Measurements from ENCODE around the gene GMPPA.

The GMPPA gene

DNA sequence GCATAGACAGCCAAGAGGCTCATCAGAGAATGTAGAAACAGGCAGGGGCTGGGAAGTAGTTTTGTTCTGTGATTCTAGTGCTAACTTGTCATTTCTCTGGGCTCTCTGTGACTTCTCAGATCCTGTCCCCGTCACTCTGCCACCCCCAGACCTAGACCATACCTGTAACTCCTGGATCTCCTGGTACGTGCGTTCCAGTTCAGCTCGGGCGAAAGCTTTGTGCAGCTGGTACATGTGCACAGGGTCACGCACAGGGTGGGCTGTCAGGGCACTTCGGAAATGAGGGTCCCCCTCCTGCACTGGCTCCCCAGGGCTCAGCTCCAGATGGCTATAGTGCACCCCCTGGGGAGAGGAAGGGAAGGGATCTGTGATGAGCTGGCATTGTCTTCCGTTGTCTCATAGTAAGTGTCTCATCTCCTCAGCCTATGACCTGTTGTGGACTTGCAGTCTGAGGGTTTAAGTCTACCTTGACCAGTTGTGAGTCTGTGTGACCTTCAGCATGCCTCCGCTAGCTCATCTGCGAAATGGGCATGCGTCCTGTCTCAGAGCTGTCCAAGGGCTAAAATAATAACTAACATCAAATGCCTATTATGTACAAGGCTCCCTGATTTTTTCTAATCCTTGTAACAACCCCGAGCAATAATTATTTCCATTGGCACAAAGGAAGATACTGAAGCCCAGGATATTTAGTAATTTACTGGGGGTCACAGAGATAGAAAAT, 42.3 kb downstream of the GMPPA start:
- DNase-seq, result no peak

DNA sequence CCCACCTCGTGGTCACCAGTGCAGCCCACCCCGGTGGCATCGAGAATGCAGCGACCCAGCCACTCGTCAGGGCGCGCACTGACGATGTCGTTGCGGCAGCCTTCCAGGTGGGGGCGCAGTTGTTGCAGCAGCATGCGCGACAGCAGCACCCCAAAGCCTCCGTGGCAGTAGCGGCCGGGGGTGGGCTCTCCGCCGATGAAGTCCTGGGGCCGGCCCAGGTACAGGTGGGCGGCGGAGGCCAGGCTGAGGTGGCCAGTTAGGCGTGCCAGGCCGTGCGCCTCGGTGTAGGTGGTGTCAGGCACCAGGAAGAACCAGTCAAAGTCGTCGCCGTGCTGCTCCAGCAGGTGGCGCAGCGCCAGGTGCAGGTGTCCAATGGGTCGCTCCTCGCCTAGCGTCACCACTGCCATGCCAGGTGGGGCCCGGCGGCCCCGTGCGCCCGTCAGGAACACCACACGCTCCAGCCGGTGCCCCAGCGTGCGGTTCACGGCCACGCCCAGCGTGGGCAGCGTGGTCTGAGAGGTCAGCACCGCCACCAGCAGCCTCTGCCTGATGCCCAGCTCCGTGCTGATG, 43.0 kb downstream of the GMPPA start:
- DNase-seq, result peak; percentile 73

DNA sequence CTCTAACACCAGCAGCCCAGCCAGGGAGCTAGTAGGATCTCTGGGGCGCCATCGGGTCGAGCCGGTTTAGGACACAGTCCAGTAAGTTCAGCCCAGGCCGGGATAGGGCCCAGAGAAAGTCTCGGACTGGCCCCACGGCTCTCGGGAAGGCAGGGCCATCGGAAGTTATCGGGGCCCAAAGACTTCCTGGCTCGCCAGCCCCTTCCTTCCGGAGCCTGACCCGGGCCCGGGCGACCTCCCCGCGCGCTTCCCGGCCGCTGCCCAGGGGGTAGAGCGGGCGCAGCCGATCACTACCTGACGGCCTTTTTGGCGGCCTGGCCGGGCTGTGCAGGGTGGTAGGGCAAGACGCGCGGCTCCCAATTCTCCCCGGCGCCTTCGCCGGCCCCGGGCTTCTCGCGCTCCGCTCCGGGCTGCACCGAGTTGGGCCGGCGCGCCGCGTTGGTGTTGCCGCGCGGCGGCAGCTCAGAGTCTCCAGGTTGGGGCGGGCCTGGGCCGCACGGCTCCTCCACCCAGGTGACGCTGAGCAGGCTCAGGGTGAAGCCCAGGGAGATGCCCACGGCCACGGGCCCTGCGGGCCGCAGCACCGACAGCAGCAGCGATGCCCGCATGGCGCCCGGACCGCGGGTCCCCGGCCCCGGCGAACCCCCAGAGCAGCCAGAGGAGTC, 44.4 kb downstream of the GMPPA start:
- no peak for DNase-seq

GRCh38 chr2:219543596-219544358, 45.1 kb downstream of the GMPPA start, which contains the start of the genes CHPF and TMEM198:
CHPF (minus strand) TSS chr2:219543809; CDS start chr2:219543538, 271 bp downstream.
TMEM198 (plus strand) TSS chr2:219544028; CDS start chr2:219544728, 700 bp downstream.
- DNase-seq, result peak; percentile 88

- DNase-seq, result no peak
Measured at GRCh38 chr2:219544567-219544966, 45.9 kb downstream of the GMPPA start.

DNA sequence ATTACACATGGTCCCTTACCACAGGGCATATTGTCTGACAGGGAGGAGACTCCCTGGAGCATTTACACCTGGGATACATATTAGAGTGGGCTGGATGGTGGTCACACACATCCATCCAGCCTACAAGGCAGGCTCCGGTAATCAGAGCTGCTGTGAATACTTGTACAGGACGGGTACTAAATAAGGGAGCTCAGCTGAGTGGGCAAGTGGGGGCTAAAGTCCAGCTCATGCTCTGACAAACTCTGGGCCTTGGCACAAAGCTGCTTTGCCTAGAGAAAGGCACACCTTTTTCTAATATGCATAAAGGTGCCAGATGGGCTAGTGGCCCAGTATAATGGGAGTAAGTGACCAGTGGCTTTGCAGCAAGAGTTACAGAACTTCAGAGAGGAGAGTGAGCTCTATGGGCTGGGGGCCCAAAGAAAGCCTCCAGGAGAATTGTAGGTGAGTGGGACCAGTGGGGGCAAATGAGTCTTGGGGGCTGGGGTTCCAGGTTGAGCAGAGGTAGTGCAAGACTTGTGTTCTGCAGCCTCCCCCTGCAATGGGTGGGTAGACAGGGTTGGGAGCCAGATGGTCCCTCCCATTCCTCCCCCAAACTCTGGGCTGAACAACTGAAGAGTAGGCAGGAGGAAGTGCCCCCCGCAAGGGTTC, 46.7 kb downstream of the GMPPA start:
- no peak for DNase-seq

DNA sequence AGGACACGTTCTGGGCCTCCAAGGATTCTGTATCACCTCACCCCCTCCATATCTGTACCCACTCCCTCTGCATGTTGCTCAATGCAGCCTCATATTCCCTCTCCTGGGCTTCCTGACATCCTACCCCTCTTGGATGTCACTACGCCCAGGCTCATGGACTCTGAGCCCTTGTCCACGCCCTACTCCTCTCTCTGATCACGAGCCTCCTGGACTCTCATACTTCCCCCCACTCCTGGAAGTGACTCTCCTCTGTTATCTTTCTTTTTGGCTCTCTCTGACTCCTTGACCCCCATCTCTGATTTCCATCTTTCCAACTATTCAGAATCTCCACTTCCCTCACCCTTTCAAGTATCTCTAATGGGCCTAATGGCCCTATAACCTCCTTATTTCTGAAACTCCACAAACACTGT, 47.3 kb downstream of the GMPPA start:
- no peak for DNase-seq

GRCh38 chr2:219547621-219548020, 48.9 kb downstream of the GMPPA start:
- no peak for DNase-seq

DNA sequence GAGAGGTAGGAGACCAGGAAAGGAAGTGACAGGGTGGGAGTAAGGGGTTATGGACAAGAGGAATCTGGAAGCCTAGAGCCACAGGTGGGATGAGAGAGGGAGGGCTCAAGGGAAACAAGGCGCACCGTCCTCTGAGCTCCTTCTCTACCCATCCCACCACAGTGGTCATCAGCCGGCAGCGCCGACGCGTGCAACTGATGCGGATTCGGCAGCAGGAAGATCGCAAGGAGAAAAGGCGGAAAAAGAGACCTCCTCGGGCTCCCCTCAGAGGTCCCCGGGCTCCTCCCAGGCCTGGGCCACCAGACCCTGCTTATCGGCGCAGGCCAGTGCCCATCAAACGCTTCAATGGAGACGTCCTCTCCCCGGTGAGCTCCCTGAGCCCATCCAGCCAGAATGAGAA, 50.3 kb downstream of the GMPPA start:
- no peak for DNase-seq

GRCh38 chr2:219549619-219550018, 50.9 kb downstream of the GMPPA start:
- no peak for DNase-seq

DNA sequence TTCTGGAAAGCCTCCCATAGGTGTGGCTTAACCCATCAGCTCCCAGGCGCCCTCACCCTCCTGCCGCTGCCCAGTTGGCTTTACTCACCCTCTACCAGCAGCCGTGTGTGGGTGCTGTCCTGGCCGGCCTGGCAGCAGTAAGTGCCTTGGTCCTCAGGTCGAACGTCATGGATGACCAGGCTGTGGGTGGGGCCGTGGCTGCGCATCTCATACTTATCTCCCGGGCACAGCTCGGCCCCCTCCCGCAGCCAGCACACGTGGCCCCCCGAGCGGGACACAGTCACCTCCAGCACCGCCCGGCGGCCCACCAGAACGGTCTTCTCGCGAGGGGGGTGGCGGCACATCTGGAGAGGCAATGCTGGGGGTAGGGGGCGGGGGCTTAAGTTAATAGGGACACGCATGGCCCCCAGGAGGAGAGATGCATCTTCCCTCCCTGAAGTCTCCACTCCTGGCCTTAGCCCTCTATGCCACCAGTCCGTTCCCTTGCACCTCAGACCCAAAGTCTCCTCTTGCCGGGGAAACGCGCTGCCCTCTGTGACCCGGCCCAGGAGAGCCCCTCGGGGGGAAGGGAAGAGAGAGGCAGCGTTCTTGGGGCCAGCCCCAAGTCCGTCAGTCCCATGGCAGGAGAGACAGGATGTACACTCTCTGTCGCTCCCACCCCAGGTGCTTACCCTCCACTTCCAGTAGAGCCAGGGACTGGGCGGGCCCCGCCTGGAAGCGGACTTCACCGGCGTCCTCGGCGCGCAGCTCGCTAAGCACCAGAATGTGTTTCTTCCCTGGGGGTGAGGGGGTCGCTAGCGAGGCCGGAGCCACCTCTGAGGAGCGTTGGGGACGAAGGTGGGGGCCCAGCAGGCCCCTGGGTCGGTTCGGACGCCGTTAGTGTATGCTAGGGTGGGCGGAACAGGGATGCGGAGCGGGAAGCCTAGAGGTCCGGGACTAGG, 53.0 kb downstream of the GMPPA start:
- DNase-seq, result no peak

DNA sequence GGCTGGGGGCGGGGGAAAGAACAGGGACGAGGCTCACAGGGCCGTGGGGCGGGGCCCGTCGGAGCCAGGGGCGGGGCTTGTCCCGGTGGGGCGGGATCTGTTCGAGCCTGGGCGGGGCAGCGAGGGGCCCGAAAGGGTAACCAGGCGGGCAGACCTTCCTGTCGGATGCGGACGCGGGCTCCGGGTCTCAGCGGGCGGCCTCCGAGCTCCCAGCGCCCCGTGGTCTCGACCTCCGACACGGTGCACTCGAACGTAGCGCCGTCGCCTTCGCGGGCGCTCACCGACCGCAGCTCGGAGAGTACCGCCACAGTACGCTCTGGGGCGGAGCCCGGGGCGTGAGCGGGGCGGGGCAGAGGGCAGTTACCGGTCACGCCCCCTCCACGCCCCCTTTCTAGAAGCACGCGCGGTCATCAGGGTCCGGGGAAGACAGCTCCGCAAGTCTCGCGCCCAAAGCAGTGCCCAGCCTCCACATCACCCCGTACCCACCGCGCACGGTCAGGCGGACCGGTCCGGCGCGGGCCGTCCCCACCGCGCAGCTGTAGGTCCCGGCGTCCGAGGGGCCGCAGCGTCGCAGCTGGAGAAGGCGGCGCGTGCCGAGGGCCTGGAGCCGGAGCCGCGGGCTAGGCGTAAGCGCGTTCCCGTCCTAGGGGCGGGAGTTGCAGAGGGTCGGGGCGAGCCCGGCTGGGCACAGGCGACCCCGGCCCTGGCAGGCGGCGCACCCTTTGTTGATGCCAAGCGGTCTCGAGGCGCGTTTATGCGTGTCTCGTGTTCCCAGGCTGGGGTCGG, 53.9 kb downstream of the GMPPA start:
- no peak for DNase-seq

DNA sequence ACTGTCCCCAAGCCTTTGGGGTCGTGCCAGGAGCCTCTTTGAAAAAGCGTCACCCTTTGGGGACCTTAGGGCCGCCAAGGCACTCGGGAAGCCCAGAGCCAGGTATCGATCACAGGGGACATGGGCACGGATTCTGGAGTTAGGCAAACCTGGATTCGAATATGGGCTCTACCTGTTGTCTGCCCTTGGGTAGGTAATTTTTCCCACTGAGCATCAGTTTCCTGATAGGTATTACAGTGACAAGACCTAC, 54.4 kb downstream of the GMPPA start:
- no peak for DNase-seq

DNA sequence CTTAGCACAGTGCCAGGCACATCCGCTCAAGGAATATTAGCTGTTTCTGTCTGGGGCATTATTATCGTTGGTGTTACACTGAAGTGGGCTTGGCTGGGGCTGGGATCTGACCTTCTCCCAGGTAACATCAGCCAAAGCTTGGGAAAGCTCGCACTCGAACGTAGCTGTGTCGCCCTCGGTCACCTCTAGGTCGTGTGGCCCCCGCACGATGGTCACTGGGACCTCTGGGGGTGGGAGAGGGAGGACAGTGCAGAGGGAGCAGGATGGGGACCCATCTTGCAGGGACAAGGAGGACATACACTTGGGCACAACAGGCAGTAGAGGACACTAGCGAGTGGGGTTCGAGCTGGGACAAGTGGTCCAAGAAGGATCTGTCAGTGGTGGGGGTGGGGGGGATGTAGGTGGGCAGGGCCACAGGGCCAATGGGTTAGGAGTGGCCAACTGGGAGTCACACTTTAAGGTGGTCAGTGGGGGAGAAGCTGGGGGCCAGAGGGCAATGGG, 54.8 kb downstream of the GMPPA start:
- no peak for DNase-seq

- no peak for DNase-seq
Measured at GRCh38 chr2:219554350-219554749, 55.7 kb downstream of the GMPPA start.

- no peak for DNase-seq
Measured at GRCh38 chr2:219555956-219556355, 57.3 kb downstream of the GMPPA start.

DNA sequence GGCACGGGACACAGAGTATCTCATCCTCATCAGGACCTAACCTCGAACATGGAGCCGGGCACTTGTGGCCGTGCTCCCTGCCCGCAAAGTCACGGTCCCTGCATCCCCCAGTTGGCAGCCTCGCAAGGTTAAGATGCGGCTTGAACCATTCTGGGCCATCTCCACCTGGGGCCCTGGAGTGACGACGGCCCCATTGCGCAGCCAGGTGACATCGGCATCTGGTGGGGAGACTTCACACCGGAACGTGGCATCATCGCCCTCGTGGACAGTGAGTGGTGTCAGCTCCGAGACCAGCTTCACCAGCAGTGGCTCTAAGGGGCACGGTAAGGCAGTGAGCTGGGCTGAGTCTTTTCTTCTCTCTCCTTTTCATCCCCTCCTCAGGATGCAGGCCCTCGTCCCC, 57.7 kb downstream of the GMPPA start:
- DNase-seq, result no peak
